Measurements from ENCODE around the gene NUAK2. TPM values are rescaled to one million over a fixed set of nuclear protein-coding genes. Genes with fewer than 3 reads are reported as not detected.

Gene NUAK2
- total RNA-seq, 1 experiment from 2014 or later, result 3.9 TPM

- no peak for TF ChIP-seq EZH2 (IDR thresholded peaks at IDR 0.05; ENCODE audit: low read depth)
- TF ChIP-seq CTCF (conservative IDR thresholded peaks at IDR 0.05), result no peak
- no TSS peak for BruUV-seq (replicated peaks)
- POLR2A ChIA-PET (ENCODE audit: unreplicated experiment), result no interaction called here
- no peaks in the 10 kb centered on the region for H3K79me2 ChIP-seq (ENCODE audit: low read depth)
- no peak overlapping the region for H3K4me3 ChIP-seq
- H3K27ac ChIP-seq, result no peak overlapping the region
- peaks cover 5% of the 10 kb centered on the region for H3K4me1 ChIP-seq (replicated peaks; ENCODE audit: insufficient read depth)
- no peaks in the 10 kb centered on the region for H3K36me3 ChIP-seq (ENCODE audit: low read depth)
- no peaks in the 10 kb centered on the region for H3K9me2 ChIP-seq (ENCODE audit: insufficient read depth)
- H2AFZ ChIP-seq, result no peak overlapping the region
- peak in 1 of 2 experiments; percentile 19 for DNase-seq
- H3K27me3 ChIP-seq (ENCODE audit: insufficient read depth, low read depth), result peaks cover 25% of the 10 kb centered on the region
- CTCF ChIA-PET, result interaction anchor here (1.5 kb wide), 1 partner anchor 56 kb away, joined by 7 read pairs; no protein-coding TSS in a partner anchor
- H3K4me2 ChIP-seq, result no peak overlapping the region
- H4K20me1 ChIP-seq (ENCODE audit: insufficient read depth), result no peaks in the 10 kb centered on the region
- intact Hi-C loops (cut with micrococcal nuclease; ENCODE audit: unreplicated experiment), result no loop called here
- H3K9me3 ChIP-seq (ENCODE audit: insufficient read depth, low read depth), result no peaks in the 10 kb centered on the region
- no peaks in the 10 kb centered on the region for H3F3A ChIP-seq (ENCODE audit: insufficient read depth, low read depth)
These were observed 8.2 kb upstream of the NUAK2 start for GRCh38 chr1:205329719-205330118.

- Histone ChIP-seq H3K27me3 (ENCODE audit: insufficient read depth, low read depth) (peaks cover 25% of the 10 kb centered on the region), H3K27ac (no peak overlapping the region), H3K36me3 (ENCODE audit: low read depth) (no peaks in the 10 kb centered on the region), H2AFZ (no peak overlapping the region), H3K9me3 (ENCODE audit: insufficient read depth, low read depth) (no peaks in the 10 kb centered on the region), H3K4me1 (replicated peaks; ENCODE audit: insufficient read depth) (peaks cover 9% of the 10 kb centered on the region), H3K4me3 (no peak overlapping the region), H4K20me1 (ENCODE audit: insufficient read depth) (no peaks in the 10 kb centered on the region), H3K4me2 (no peak overlapping the region), H3K9me2 (ENCODE audit: insufficient read depth) (no peaks in the 10 kb centered on the region), H3K79me2 (ENCODE audit: low read depth) (no peaks in the 10 kb centered on the region), H3F3A (ENCODE audit: insufficient read depth, low read depth) (no peaks in the 10 kb centered on the region)
- BruUV-seq (replicated peaks), result no TSS peak
- intact Hi-C loops (cut with micrococcal nuclease; ENCODE audit: unreplicated experiment), result no loop called here
- TF ChIP-seq EZH2 (IDR thresholded peaks at IDR 0.05; ENCODE audit: low read depth) (no peak), CTCF (conservative IDR thresholded peaks at IDR 0.05) (no peak)
- POLR2A ChIA-PET (ENCODE audit: unreplicated experiment), result no interaction called here
- DNase-seq, result peak in 1 of 2 experiments; percentile 30
- CTCF ChIA-PET, result interaction anchor here (1.5 kb wide), 1 partner anchor 55 kb away, joined by 7 read pairs; no protein-coding TSS in a partner anchor
These were observed 6.9 kb upstream of the NUAK2 start for GRCh38 chr1:205328476-205328875.

GRCh38 chr1:205326812-205327466 is 5.4 kb upstream of the NUAK2 start:
- POLR2A ChIA-PET (ENCODE audit: unreplicated experiment), result no interaction called here
- no peaks in the 10 kb centered on the region for H4K20me1 ChIP-seq (ENCODE audit: insufficient read depth)
- H3K36me3 ChIP-seq (ENCODE audit: low read depth), result no peaks in the 10 kb centered on the region
- H3K9me3 ChIP-seq (ENCODE audit: insufficient read depth, low read depth), result no peaks in the 10 kb centered on the region
- no peak overlapping the region for H3K4me2 ChIP-seq
- intact Hi-C loops (cut with micrococcal nuclease; ENCODE audit: unreplicated experiment), result no loop called here
- H3K79me2 ChIP-seq (ENCODE audit: low read depth), result no peaks in the 10 kb centered on the region
- H3K27ac ChIP-seq, result no peak overlapping the region
- no peak overlapping the region for H3K4me3 ChIP-seq
- no peak overlapping the region for H2AFZ ChIP-seq
- peaks cover 11% of the 10 kb centered on the region for H3K4me1 ChIP-seq (replicated peaks; ENCODE audit: insufficient read depth)
- DNase-seq, result peak in 1 of 2 experiments; percentile 21
- peaks cover 3% of the 10 kb centered on the region; the same call in 1 of the 2 replicates for H3F3A ChIP-seq (ENCODE audit: insufficient read depth, low read depth)
- no peak for TF ChIP-seq EZH2 (IDR thresholded peaks at IDR 0.05; ENCODE audit: low read depth)
- no peak for TF ChIP-seq CTCF (conservative IDR thresholded peaks at IDR 0.05)
- CTCF ChIA-PET, result interaction anchor here (0.5 to 1.2 kb wide), 2 partner anchors 53 to 62 kb away, joined by 3 to 4 read pairs; no protein-coding TSS in a partner anchor
- no TSS peak for BruUV-seq (replicated peaks)
- no peaks in the 10 kb centered on the region for H3K9me2 ChIP-seq (ENCODE audit: insufficient read depth)
- H3K27me3 ChIP-seq (ENCODE audit: insufficient read depth, low read depth), result peaks cover 25% of the 10 kb centered on the region

All from PC-9 (cell line).